Jurkat, Clone E6-1 (cell line): Measurements from ENCODE around the gene CYLD.

ENCODE experiments used
- DNase-seq: peaks from one replicate; pipeline ENCODE4 v3.0.0-alpha.2; 2011; ENCODE audit warnings: low read depth, low spot score
- H3K4me3 ChIP-seq: 2 replicates; pipeline ENCODE4 v1.5.1; 2011; ENCODE audit warnings: mild to moderate bottlenecking, low read length, control low read depth, moderate library complexity

The CYLD gene

GRCh38 chr16:50733468-50733867, 8.4 kb upstream of the CYLD start:
- no peak overlapping the region for H3K4me3 ChIP-seq
- DNase-seq = no peak

- no peak overlapping the region for H3K4me3 ChIP-seq
- DNase-seq = no peak
Measured at GRCh38 chr16:50735629-50736122, 6.2 kb upstream of the CYLD start.

GRCh38 chr16:50736448-50736847, 5.4 kb upstream of the CYLD start:
- no peak for DNase-seq
- no peak overlapping the region for H3K4me3 ChIP-seq

GRCh38 chr16:50737420-50737959, 4.4 kb upstream of the CYLD start:
- no peak overlapping the region for H3K4me3 ChIP-seq
- no peak for DNase-seq

GRCh38 chr16:50739031-50739430, 2.9 kb upstream of the CYLD start:
- H3K4me3 ChIP-seq = no peak overlapping the region
- no peak for DNase-seq

- no peak for DNase-seq
- no peak overlapping the region for H3K4me3 ChIP-seq
Measured at GRCh38 chr16:50740736-50741135, 1.1 kb upstream of the CYLD start.

- peak overlapping the region; percentile 69 for H3K4me3 ChIP-seq
- no peak for DNase-seq
Measured at GRCh38 chr16:50741225-50741780, 583 bp upstream of the CYLD start.

- no peak for DNase-seq
- peak overlapping the region; percentile 69 for H3K4me3 ChIP-seq
Measured at GRCh38 chr16:50742576-50743200, 802 bp downstream of the CYLD start.

GRCh38 chr16:50743581-50744225, 1.8 kb downstream of the CYLD start:
- H3K4me3 ChIP-seq = no peak overlapping the region
- DNase-seq = no peak

- DNase-seq = no peak
- H3K4me3 ChIP-seq = no peak overlapping the region
Measured at GRCh38 chr16:50744881-50745280, 3.0 kb downstream of the CYLD start.

- DNase-seq = no peak
- H3K4me3 ChIP-seq = no peak overlapping the region
Measured at GRCh38 chr16:50745940-50746339, 4.1 kb downstream of the CYLD start.

- peak; percentile 83 for DNase-seq
- peak overlapping the region; percentile 21 for H3K4me3 ChIP-seq
Measured at GRCh38 chr16:50747207-50747956, 5.5 kb downstream of the CYLD start.

- no peak for DNase-seq
- no peak overlapping the region for H3K4me3 ChIP-seq
Measured at GRCh38 chr16:50751528-50751927, 9.6 kb downstream of the CYLD start.

- H3K4me3 ChIP-seq = no peak overlapping the region
- DNase-seq = no peak
Measured at GRCh38 chr16:50752471-50753235, 10.8 kb downstream of the CYLD start.

- H3K4me3 ChIP-seq = no peak overlapping the region
- DNase-seq = no peak
Measured at GRCh38 chr16:50756473-50756872, 14.6 kb downstream of the CYLD start.

- no peak for DNase-seq
- H3K4me3 ChIP-seq = no peak overlapping the region
Measured at GRCh38 chr16:50761267-50761666, 19.4 kb downstream of the CYLD start.

- no peak for DNase-seq
- no peak overlapping the region for H3K4me3 ChIP-seq
Measured at GRCh38 chr16:50762241-50762640, 20.4 kb downstream of the CYLD start.

- DNase-seq = no peak
- H3K4me3 ChIP-seq = no peak overlapping the region
Measured at GRCh38 chr16:50763211-50763610, 21.3 kb downstream of the CYLD start.

- no peak overlapping the region for H3K4me3 ChIP-seq
- DNase-seq = no peak
Measured at GRCh38 chr16:50765260-50765659, 23.4 kb downstream of the CYLD start.
